WTC11 (cell line): ENCODE measurements around the gene PHC1. TPM values are rescaled to one million over a fixed set of nuclear protein-coding genes. Genes with fewer than 3 reads are reported as not detected.

Source experiments
- ATF2 ChIP-seq: sonication (generic); formaldehyde crosslinking; IDR thresholded peaks from 2 replicates; pipeline ENCODE4 v1.8.1; 2022; ENCODE audit warnings: low read depth, missing genetic modification reagents, borderline replicate concordance
- ATF6 ChIP-seq: sonication (generic); formaldehyde crosslinking; IDR thresholded peaks from 2 replicates; pipeline ENCODE4 v1.8.1; 2023; ENCODE audit warnings: mild to moderate bottlenecking, missing genetic modification reagents
- CBFB ChIP-seq: sonication (generic); formaldehyde crosslinking; IDR thresholded peaks from 2 replicates; pipeline ENCODE4 v1.8.1; 2022; ENCODE audit warnings: mild to moderate bottlenecking, low read depth, missing genetic modification reagents
- CREB1 ChIP-seq: sonication (generic); formaldehyde crosslinking; IDR thresholded peaks from 2 replicates; pipeline ENCODE4 v1.8.0; 2023; ENCODE audit warnings: mild to moderate bottlenecking, missing genetic modification reagents
- EMX1 ChIP-seq: fragments of 250-450 bp; sonication (Bioruptor Pico); IDR thresholded peaks from 2 replicates; pipeline ENCODE4 v1.8.0; 2021; ENCODE audit warnings: mild to moderate bottlenecking
- ERG ChIP-seq: fragments of 250-450 bp; sonication (Bioruptor Pico); IDR thresholded peaks from 2 replicates; pipeline ENCODE4 v1.8.0; 2021; ENCODE audit warnings: mild to moderate bottlenecking
- FOXJ3 ChIP-seq: sonication (generic); formaldehyde crosslinking; IDR thresholded peaks from 2 replicates; pipeline ENCODE4 v1.9.0; 2021; ENCODE audit warnings: missing genetic modification reagents, mild to moderate bottlenecking, borderline replicate concordance
- GABPB1 ChIP-seq: sonication (generic); formaldehyde crosslinking; IDR thresholded peaks from 2 replicates; pipeline ENCODE4 v1.8.1; 2023; ENCODE audit warnings: mild to moderate bottlenecking, missing genetic modification reagents
- IRF1 ChIP-seq: sonication (generic); formaldehyde crosslinking; IDR thresholded peaks from 2 replicates; pipeline ENCODE4 v1.8.0; 2023; ENCODE audit warnings: missing genetic modification reagents
- JUN ChIP-seq: sonication (generic); formaldehyde crosslinking; IDR thresholded peaks from 2 replicates; pipeline ENCODE4 v1.8.0; 2023; ENCODE audit warnings: mild to moderate bottlenecking, missing genetic modification reagents
- MAX ChIP-seq: sonication (generic); formaldehyde crosslinking; IDR thresholded peaks from 2 replicates; pipeline ENCODE4 v1.8.0; 2022; ENCODE audit warnings: mild to moderate bottlenecking, missing genetic modification reagents
- MYBL2 ChIP-seq: sonication (generic); formaldehyde crosslinking; IDR thresholded peaks from 2 replicates; pipeline ENCODE4 v1.8.1; 2023; ENCODE audit warnings: mild to moderate bottlenecking, moderate library complexity, missing genetic modification reagents
- NFATC4 ChIP-seq: fragments of 250-450 bp; sonication (Bioruptor Pico); IDR thresholded peaks from 2 replicates; pipeline ENCODE4 v1.9.0; 2021; ENCODE audit warnings: mild to moderate bottlenecking
- NR3C1 ChIP-seq: sonication (generic); formaldehyde crosslinking; conservative IDR thresholded peaks from 2 replicates; pipeline ENCODE4 v1.8.1; 2023; ENCODE audit warnings: low read depth, mild to moderate bottlenecking, missing genetic modification reagents
- PRRX2 ChIP-seq: fragments of 250-450 bp; sonication (Bioruptor Pico); IDR thresholded peaks from 2 replicates; pipeline ENCODE4 v1.8.0; 2021; ENCODE audit warnings: mild to moderate bottlenecking
- TCF7 ChIP-seq: sonication (generic); formaldehyde crosslinking; IDR thresholded peaks from 2 replicates; pipeline ENCODE4 v1.8.0; 2022; ENCODE audit warnings: mild to moderate bottlenecking, low read depth, missing genetic modification reagents, moderate library complexity
- USF1 ChIP-seq: sonication (generic); formaldehyde crosslinking; IDR thresholded peaks from 2 replicates; pipeline ENCODE4 v1.8.0; 2022; ENCODE audit warnings: mild to moderate bottlenecking, missing genetic modification reagents
- ZMAT4 ChIP-seq: fragments of 250-450 bp; sonication (Bioruptor Pico); IDR thresholded peaks from 2 replicates; pipeline ENCODE4 v1.9.0; 2021; ENCODE audit warnings: mild to moderate bottlenecking
- ZNF138 ChIP-seq: sonication (generic); formaldehyde crosslinking; conservative IDR thresholded peaks from 2 replicates; pipeline ENCODE4 v1.8.1; 2022; ENCODE audit warnings: mild to moderate bottlenecking, moderate library complexity, missing genetic modification reagents
- ZNF219 ChIP-seq: sonication (generic); formaldehyde crosslinking; IDR thresholded peaks from 2 replicates; pipeline ENCODE4 v1.8.0; 2023; ENCODE audit warnings: missing genetic modification reagents, mild to moderate bottlenecking, borderline replicate concordance
- ZNF396 ChIP-seq: fragments of 250-450 bp; sonication (Bioruptor Pico); IDR thresholded peaks from 2 replicates; pipeline ENCODE4 v1.8.0; 2021; ENCODE audit warnings: mild to moderate bottlenecking, moderate library complexity, borderline replicate concordance
- ZNF512 ChIP-seq: sonication (generic); formaldehyde crosslinking; IDR thresholded peaks from 2 replicates; pipeline ENCODE4 v1.8.1; 2022; ENCODE audit warnings: missing genetic modification reagents, borderline replicate concordance
- ZNF532 ChIP-seq: fragments of 250-450 bp; sonication (Bioruptor Pico); IDR thresholded peaks from 2 replicates; pipeline ENCODE4 v1.9.0; 2021; ENCODE audit warnings: mild to moderate bottlenecking, borderline replicate concordance
- total RNA-seq: library from RNA; stranded (reverse); gene quantifications from 3 replicates; pipeline ENCODE4 v1.2.3, GENCODE V29; 2021

Gene PHC1
- total RNA-seq, 1 experiment from 2014 or later = 733 TPM

GRCh38 chr12:8941691-8942478 lies 27.6 kb downstream of the PHC1 start (continued):
- no peak for TF ChIP-seq ZNF512 (CRISPR knock-in tag)
- peak; percentile 84; the same call in 1 of the 2 replicates for TF ChIP-seq EMX1 (CRISPR knock-in tag)
- no peak for TF ChIP-seq ZNF396 (CRISPR knock-in tag)
- no peak for TF ChIP-seq NR3C1 (CRISPR knock-in tag)
- TF ChIP-seq ZMAT4 (CRISPR knock-in tag) = no peak
- TF ChIP-seq PRRX2 (CRISPR knock-in tag) = peak; percentile 63; the same call in 1 of the 2 replicates
- TF ChIP-seq TCF7 (CRISPR knock-in tag) = no peak
- TF ChIP-seq GABPB1 (CRISPR knock-in tag) = no peak
- TF ChIP-seq CREB1 = no peak
- no peak; the same call in 1 of the 2 replicates for TF ChIP-seq NFATC4 (CRISPR knock-in tag)
- TF ChIP-seq ZNF138 (CRISPR knock-in tag) = no peak
- TF ChIP-seq JUN = no peak
- TF ChIP-seq ERG (CRISPR knock-in tag) = 0 out of 2 replicates have a peak, but pooled peaks have one; percentile 38
- TF ChIP-seq USF1 (CRISPR knock-in tag) = no peak
- no peak for TF ChIP-seq CBFB (CRISPR knock-in tag)
- TF ChIP-seq FOXJ3 (CRISPR knock-in tag) = no peak
- TF ChIP-seq MYBL2 (CRISPR knock-in tag) = no peak
- no peak for TF ChIP-seq ZNF219 (CRISPR knock-in tag)
- TF ChIP-seq ATF6 (CRISPR knock-in tag) = no peak
- no peak for TF ChIP-seq ZNF532 (CRISPR knock-in tag)
- TF ChIP-seq IRF1 (CRISPR knock-in tag) = no peak
- TF ChIP-seq ATF2 (CRISPR knock-in tag) = no peak
- no peak for TF ChIP-seq MAX (CRISPR knock-in tag)
